ENCODE results near the gene RUNX3.

DNA sequence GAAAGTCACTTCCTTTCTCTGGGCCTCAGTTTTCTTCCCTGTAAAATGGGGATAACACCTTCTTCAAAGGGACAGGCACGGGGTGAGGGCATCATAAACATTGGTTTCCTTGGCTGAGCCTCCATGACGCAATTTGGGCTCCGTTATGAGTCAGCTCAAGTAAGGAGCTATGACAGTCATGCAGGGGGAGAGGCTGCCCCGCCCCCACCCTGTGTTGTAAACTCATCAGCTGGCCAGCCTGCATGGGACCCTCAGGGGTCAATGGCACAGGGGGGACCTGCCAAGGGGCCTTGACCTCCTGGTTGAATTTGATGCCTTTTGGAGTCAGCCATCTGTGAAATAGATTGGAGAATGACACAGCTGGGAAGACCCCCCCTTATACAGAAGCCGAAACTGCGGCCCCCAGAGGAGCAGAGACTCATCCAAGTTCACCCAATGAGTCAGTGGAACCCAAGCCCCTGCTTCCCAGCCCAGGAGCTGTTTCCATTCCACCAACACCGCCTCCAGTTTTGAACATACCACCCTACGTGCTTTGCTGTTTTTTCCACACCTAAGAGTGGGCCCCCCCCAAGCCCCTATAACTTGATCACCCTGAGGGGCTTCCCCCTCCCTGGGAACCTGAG is 36.8 kb upstream of the RUNX3 start:
- TF ChIP-seq, protein P1, sequence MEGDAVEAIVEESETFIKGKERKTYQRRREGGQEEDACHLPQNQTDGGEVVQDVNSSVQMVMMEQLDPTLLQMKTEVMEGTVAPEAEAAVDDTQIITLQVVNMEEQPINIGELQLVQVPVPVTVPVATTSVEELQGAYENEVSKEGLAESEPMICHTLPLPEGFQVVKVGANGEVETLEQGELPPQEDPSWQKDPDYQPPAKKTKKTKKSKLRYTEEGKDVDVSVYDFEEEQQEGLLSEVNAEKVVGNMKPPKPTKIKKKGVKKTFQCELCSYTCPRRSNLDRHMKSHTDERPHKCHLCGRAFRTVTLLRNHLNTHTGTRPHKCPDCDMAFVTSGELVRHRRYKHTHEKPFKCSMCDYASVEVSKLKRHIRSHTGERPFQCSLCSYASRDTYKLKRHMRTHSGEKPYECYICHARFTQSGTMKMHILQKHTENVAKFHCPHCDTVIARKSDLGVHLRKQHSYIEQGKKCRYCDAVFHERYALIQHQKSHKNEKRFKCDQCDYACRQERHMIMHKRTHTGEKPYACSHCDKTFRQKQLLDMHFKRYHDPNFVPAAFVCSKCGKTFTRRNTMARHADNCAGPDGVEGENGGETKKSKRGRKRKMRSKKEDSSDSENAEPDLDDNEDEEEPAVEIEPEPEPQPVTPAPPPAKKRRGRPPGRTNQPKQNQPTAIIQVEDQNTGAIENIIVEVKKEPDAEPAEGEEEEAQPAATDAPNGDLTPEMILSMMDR (IDR thresholded peaks at IDR 0.05) = no peak
- TF ChIP-seq POLR2A (IDR thresholded peaks at IDR 0.05) = no peak

Data from thyroid gland (tissue), 4 donors.